Heart left ventricle (tissue), 13 donors: ENCODE results near the gene ITGA11.

Experiments
- POLR2A ChIP-seq, 2 donors: fragments of 450-650 bp; IDR thresholded peaks; one replicate each; pipeline ENCODE4 v1.6.1; 2017; ENCODE audit warnings: antibody characterized with exemption in 2 of 2, mild to moderate bottlenecking in 2 of 2, moderate library complexity in 2 of 2
- TF ChIP-seq, protein P1 (sequence below), 12 donors: fragments of 200-600 bp; sonication (generic) in 4 of 12; IDR thresholded peaks; one replicate each; pipeline versions ENCODE4 v1.5.0 to v1.8.0; 2018 to 2022; ENCODE audit warnings: antibody characterized with exemption in 12 of 12, mild to moderate bottlenecking in 5 of 12
- donor health status: ischemic (EF 13 %, LVEDD 7.1; RV severe dilation, severe dysfunction).
- donor health status: DM: no; HTN: yes; CAD: no.
- donor health status: DM: no; HTN: no; CAD: no.
- donor health status: ischemic (EF 25% LVEDD 6.9; RV normal size, moderate dysfunction).
- donor health status: ischemic (EF 25% LVEDD 5.7; RV mildly dilated, moderate dysfunction).
- donor health status: ischemic (EF 35%, LVEDD 5.7; RV mildly dilated, moderate dysfunction).
- donor health status: nonischemic (EF 11% LVEDD 7.7; RV severe dilation, severe dysfunction).
- donor health status: DM: yes; HTN: yes; CAD: no.
- donor health status: PGD.
- donor health status: ischemic (EF 29% LVEDD 5.4; RV normal size, mild dysfunction).
- donor health status: nonischemic (EF 23%, LVEDD 6.1; RV moderate dilation, normal function).

DNA sequence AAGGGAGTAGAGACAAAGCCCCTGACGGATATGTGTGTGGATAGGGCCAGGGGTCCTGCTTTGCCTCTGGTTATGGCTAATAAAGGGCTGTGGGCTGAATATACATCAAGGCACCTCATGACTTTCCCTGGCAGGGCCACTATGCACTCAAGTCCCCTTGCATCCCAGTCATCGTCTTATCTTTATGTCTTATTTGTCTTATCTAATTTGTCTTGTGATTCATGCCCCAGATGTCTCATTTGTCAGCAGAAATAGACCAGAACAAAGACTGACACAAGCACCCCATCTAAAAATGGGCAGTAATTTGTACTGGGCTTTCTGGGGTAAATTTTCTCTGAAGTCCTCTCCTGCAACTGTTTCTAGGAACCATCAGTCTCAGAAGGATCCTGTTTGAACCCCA lies 68.6 kb downstream of the ITGA11 start:
- TF ChIP-seq, protein P1, sequence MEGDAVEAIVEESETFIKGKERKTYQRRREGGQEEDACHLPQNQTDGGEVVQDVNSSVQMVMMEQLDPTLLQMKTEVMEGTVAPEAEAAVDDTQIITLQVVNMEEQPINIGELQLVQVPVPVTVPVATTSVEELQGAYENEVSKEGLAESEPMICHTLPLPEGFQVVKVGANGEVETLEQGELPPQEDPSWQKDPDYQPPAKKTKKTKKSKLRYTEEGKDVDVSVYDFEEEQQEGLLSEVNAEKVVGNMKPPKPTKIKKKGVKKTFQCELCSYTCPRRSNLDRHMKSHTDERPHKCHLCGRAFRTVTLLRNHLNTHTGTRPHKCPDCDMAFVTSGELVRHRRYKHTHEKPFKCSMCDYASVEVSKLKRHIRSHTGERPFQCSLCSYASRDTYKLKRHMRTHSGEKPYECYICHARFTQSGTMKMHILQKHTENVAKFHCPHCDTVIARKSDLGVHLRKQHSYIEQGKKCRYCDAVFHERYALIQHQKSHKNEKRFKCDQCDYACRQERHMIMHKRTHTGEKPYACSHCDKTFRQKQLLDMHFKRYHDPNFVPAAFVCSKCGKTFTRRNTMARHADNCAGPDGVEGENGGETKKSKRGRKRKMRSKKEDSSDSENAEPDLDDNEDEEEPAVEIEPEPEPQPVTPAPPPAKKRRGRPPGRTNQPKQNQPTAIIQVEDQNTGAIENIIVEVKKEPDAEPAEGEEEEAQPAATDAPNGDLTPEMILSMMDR (IDR thresholded peaks at IDR 0.05): no peak
- no peak for TF ChIP-seq POLR2A (IDR thresholded peaks at IDR 0.05)
